ENCODE measurements around the gene PEX1.

DNA sequence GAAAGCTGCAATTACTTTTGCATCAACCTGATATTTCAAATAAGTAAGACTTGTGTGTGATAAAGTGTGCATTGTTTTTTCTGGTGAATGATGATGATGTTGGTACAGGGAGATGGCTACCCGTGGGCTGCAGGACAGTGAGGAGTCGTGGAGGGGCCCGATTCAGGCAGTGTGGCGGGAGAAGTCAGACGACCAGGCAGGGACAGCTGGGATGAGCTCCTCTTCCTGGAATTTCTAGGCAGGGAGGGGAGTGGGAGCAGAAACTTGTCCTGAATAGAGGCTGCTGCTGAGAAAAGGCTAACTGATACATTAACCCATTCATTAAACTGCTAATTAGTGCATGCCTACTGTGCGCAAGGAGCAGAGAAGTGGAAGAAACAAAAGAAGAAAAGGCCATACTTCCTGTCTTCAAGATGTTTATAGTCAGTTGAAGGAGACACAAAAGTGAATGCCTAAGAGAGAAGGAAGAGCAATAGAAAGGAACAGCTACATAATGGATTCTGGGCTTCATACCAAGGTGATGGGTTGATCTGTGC lies 90.3 kb downstream of the PEX1 start:
- TF ChIP-seq, protein P1, sequence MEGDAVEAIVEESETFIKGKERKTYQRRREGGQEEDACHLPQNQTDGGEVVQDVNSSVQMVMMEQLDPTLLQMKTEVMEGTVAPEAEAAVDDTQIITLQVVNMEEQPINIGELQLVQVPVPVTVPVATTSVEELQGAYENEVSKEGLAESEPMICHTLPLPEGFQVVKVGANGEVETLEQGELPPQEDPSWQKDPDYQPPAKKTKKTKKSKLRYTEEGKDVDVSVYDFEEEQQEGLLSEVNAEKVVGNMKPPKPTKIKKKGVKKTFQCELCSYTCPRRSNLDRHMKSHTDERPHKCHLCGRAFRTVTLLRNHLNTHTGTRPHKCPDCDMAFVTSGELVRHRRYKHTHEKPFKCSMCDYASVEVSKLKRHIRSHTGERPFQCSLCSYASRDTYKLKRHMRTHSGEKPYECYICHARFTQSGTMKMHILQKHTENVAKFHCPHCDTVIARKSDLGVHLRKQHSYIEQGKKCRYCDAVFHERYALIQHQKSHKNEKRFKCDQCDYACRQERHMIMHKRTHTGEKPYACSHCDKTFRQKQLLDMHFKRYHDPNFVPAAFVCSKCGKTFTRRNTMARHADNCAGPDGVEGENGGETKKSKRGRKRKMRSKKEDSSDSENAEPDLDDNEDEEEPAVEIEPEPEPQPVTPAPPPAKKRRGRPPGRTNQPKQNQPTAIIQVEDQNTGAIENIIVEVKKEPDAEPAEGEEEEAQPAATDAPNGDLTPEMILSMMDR (conservative IDR thresholded peaks at IDR 0.05; ENCODE audit: low read length), result no peak
- no peak for TF ChIP-seq EZH2phosphoT487 (IDR thresholded peaks at IDR 0.05; ENCODE audit: borderline replicate concordance)

Data from Loucy (cell line).